GM19238 (cell line): ENCODE measurements around the gene SLC29A1.
"Not testable (repeated sequence)": the region's sequence is repeated elsewhere in the genome, so short reads cannot be mapped to it uniquely, and the experiment has no call there.

ENCODE experiments used
- DNase-seq: peaks from one replicate; pipeline ENCODE4 v3.0.0; 2011; ENCODE audit warnings: low spot score; ENCODE audit not compliant: insufficient read length

Gene SLC29A1

GRCh38 chr6:44194326-44194725 is 29.1 kb upstream of the SLC29A1 start:
- DNase-seq = no peak

DNA sequence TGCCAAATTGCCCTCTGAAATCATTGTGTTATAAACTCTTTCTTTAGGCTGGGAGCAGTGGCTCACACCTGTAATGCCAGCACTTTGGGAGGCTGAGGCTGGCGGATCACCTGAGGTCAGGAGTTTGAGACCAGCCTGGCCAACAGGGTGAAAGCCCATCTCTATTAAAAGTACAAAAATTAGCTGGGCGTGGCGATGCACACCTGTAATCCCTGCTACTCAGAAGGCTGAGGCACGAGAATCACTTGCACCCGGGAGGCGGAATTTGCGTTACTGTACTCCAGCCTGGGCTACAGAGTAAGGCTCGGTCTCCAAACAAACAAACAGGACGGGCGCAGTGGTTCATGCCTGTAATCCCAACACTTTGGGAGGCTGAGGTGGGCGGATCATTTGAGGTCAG is 27.0 kb upstream of the SLC29A1 start:
- not testable (repeated sequence) for DNase-seq

DNA sequence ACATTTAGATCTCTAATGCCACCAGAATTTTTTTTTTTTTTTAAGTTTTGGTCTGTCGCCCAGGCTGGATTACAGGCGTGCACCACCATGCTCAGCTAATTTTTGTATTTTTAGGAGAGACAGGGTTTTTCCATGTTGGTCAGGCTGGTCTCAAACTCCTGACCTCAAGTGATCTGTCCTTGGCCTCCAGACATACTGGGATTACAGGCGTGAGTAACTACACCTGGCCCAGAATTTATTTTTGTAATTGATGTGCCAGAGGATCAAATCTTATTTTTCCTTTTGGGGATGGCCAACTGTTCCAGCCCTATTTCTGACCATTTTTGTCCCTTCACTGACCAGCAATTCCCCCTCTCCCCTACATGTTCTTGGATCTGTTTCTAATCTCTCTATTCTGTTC is 24.7 kb upstream of the SLC29A1 start:
- DNase-seq = no peak

GRCh38 chr6:44199883-44200282 is 23.5 kb upstream of the SLC29A1 start:
- no peak for DNase-seq

DNA sequence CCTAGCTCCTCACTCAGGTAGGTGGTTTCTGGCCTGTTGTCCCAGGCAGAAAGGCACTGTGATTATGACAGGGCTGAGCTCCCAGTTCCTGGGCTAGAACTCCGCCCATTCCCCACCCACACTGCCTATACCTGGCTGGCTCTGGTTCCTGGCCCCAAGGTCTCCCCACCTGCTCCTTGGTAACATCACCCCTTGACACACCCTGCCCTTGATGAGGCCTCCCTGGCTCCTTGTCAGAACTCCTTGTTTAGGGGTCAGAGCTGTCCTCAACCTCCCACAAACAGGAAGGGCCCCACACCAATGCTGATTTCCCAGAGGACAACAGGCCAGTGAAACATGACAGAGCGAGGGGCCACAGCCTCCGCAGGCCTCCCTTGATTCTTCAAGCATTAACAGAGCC is 22.2 kb upstream of the SLC29A1 start:
- no peak for DNase-seq

- DNase-seq = no peak
Measured at GRCh38 chr6:44201638-44202303, 21.6 kb upstream of the SLC29A1 start.

DNA sequence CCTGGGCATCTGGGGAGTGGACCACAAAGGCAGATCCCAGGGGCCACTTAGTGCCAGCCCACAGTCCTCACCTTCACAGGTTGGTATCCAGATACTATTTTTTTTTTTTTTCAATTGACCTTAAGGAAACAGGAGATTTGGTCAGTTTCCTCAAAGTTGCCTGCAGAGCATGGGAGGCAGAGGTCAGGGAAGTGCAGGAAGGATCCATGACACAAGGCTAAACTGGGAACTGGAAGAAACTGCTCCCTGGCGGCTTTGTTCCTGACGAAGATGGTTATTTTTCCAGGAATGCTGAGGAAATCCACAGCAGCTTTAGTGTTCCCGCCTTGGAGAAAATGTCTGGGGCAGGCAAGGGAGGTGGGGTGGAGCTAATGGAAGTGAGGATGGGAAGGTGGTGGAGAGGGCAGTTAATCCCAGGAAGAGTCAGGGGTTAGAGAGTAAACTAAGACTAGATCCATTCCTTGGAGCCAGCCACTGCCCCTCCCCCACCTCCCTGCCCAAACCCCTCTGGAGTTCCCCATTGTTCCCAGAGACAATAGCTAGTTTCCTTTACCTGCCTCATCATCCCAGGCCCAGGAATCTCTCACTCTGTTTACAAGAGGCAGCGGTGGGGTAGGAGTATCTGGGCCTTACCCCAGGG is 20.9 kb upstream of the SLC29A1 start:
- DNase-seq = no peak

GRCh38 chr6:44202972-44203750 is 20.2 kb upstream of the SLC29A1 start:
- no peak for DNase-seq

DNA sequence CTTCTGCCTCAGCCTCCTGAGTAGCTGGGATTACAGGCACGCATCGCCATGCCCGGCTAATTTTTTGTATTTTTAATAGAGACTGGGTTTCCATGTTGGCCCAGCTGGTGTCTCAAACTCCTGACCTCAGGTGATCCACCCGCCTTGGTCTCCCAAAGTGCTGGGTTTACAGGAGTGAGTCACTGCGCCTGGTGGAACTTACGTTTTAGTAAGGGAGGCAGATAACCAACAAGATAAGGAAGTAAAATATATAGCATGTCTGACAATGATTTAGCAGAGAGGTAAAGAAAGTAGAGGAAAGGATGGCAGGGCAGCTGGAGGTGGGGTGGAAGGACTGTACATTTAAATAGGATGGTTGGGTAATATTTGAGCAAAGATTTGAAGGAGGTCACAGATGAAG is 19.4 kb upstream of the SLC29A1 start:
- no peak for DNase-seq

DNA sequence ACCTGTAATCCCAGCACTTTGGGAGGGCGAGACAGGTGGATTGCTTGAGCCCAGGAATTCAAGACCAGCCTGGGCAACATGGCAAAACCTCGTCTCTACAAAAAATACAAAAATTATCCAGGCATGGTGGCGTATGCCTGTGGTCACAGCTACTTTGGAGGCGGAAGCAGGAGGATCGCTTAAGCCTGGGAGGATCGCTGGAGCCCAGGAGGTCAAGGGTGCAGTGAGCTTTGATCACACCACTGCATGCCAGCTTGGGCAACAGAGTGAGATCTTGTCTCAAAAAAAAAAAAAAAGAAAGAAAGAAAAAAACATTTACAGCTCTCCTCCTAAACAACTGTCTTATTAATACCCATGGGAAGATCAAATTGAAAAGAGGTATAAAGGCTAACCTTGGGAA is 15.4 kb upstream of the SLC29A1 start:
- no peak for DNase-seq

- no peak for DNase-seq
Measured at GRCh38 chr6:44211284-44211683, 12.1 kb upstream of the SLC29A1 start.

GRCh38 chr6:44214307-44214706 is 9.1 kb upstream of the SLC29A1 start:
- no peak for DNase-seq

DNA sequence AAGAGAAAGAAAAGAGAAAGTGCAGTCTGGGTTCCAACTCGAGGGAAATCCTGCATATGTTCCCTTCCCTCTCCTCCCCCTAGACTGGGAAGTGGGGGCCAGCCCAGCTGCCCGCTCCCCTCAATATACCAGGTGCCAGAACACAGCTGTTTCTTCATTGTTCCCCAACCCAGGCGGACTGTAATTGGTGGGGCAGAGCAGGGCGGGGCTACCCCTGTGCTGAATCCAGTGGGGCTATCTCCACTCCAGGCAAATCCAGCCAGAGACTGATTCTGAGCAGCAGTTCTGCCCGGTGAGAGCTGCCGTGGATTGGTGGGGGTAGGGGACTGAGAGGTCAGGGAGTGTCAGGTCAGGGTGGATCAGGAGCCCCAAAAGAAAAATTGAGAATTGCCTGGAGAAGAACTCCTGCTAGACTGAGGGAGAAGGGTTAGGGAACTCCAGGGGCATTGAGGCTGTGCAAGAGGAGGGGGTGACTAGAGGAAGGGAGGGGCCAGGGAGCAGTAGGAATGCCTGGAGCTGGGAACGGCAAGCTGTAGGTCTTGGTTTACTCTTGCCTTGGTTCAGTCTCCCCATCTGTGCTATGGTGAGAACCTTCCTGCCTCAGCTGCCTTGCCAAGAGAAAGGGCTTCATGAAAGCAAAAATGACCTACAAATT is 6.6 kb upstream of the SLC29A1 start, which contains the start of gene MYMX:
Gene MYMX, plus strand, starts transcription at position 250 of the 655 bp plus-strand sequence. CDS start 546 bp downstream, outside the sequence.
- no peak for DNase-seq

GRCh38 chr6:44217332-44218143 is 5.9 kb upstream of the SLC29A1 start:
- DNase-seq = no peak

DNA sequence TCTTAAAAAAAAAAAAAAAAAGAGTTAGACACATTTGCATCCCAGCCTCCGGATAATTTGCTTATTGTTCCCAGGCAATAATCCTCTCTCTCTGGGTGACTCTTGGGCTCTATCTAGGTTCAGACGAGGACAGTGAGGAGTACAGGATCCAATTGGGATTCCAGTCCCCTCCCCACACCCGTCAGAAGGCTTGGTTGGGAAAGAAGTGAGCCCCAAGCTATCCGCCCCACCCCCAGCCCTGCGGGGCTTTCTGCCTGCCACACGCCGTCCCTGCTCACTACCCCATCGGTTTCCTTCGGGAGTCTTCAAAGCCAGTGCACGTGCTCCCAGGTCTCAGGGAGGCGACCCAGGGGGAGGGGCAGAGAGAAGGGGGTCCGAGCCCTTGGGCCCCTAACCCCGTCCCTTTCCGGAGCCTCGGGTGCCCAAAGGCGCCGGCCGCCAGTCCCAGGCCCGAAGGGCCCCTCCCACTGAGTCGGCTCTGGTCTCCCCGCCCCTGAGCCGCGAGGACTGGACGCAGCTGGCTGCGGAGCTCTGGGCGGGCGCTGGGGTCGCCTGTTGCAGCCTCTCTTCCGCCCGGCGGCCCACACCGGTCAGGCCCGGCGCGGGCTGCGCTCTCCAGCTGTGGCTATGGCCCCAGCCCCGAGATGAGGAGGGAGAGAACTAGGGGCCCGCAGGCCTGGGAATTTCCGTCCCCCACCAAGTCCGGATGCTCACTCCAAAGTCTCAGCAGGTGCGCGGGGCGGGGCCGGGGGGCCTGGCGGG is 4.2 kb upstream of the SLC29A1 start:
- DNase-seq = peak; percentile 76

- DNase-seq = no peak
Measured at GRCh38 chr6:44219815-44220784, 3.3 kb upstream of the SLC29A1 start.

GRCh38 chr6:44220913-44221290 is 2.5 kb upstream of the SLC29A1 start:
- no peak for DNase-seq

- DNase-seq = peak; percentile 83
Measured at GRCh38 chr6:44221291-44221960, 2.0 kb upstream of the SLC29A1 start.

GRCh38 chr6:44221961-44222335 is 1.4 kb upstream of the SLC29A1 start:
- no peak for DNase-seq
